GM21786 (cell line): ENCODE data around the gene AXIN1.

Experiments used
- ATAC-seq: cut with Tn5 transposase; IDR thresholded peaks from one replicate; pipeline ENCODE4 v1.9.1; 2021; ENCODE audit not compliant: unreplicated experiment

Gene AXIN1

GRCh38 chr16:283033-283805 lies 69.3 kb downstream of the AXIN1 start, which contains the start of gene PDIA2:
PDIA2 (plus strand) TSS chr16:283164; CDS start chr16:283170, 6 bp downstream.
- no peak for ATAC-seq

DNA sequence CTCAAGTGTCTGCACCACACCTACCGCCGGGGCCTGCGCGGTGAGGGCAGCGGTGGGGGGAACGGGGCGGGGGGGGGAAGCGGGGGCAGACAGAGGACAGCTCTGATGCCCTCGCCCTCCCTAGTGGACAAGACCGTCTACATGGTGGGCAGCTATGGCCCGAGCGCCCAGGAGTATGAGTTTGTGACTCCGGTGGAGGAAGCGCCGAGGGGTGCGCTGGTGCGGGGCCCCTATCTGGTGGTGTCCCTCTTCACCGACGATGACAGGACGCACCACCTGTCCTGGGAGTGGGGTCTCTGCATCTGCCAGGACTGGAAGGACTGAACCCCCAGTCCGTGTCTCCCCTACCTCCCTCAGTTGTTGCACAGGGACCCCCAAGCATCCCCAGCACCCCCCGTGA lies 70.0 kb downstream of the AXIN1 start:
- no peak for ATAC-seq

GRCh38 chr16:281660-282255 lies 70.8 kb downstream of the AXIN1 start:
- no peak for ATAC-seq

- ATAC-seq = no peak
These were observed 71.4 kb downstream of the AXIN1 start for GRCh38 chr16:280991-281659.

- ATAC-seq = no peak
These were observed 72.0 kb downstream of the AXIN1 start, which contains the start of gene ARHGDIG for GRCh38 chr16:280552-280951. ARHGDIG (plus strand) TSS chr16:280591; CDS start chr16:280681, 90 bp downstream.

DNA sequence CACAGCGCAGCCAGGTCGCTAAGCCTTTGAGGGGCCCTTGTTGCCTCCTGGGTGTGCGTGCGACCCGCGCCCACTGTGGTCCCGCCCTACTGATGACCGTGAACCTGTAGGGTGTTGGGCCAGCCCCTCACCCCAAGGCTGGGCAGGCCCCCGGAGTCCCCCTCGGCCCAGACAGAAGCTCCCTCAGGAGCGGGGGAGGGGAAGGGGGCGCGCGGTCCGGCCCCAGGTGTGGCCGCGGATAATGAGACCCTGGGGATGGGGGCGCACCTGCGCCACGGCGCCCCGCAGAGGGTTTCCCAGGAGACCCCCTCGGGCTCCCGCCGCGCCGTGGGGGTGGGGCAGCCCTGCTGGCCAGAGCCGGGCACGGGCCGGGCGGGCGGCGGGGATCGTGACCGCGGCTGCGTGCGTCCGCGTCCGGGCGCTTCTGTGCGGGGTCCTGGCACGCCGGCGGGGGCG lies 72.5 kb downstream of the AXIN1 start:
- no peak for ATAC-seq

DNA sequence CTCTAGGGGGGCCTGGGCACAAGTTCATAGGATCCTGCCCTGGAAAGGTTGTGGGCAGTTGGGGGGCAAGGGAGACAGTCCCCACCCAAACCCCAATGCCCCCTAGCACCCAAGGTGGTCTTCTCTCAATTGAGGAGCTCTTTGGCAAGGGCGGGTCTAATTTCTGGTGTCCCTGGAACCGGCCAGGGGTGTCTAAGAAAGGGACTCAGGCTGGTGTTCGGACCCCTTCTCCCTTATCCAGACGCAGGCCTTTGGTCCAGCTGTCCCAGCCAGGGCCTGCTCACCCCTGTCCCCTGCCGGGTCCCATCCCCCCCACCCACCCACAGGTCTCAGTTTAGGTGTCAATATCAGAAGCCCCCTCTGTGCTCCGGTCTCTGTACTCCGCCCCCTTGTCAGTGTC lies 73.0 kb downstream of the AXIN1 start:
- no peak for ATAC-seq

DNA sequence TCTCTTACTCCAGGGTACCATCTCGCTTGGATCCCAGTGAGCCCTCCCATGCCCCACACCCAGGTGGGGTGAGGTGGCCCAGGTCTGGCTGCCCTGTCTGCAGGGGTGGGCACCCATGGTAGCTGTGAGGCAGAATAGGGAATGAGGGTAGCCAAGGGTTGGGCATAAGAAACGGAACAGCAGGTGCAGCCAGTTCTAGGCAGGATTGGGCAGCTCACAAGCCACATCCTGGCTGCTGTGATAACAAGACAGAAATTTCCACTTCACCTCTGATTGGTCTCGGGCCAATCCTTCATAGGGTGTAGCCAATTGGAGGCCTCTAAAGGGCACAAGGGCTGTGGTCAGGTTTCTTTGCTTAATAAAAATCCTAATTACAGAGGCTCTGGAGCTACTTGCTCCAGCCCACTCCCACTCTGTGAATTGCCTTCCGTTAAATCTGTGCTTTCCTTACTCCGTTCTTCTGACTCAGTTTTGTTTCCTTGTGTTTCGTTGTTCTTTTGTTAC lies 73.6 kb downstream of the AXIN1 start:
- no peak for ATAC-seq

- no peak for ATAC-seq
These were observed 76.0 kb downstream of the AXIN1 start for GRCh38 chr16:276426-277077.

DNA sequence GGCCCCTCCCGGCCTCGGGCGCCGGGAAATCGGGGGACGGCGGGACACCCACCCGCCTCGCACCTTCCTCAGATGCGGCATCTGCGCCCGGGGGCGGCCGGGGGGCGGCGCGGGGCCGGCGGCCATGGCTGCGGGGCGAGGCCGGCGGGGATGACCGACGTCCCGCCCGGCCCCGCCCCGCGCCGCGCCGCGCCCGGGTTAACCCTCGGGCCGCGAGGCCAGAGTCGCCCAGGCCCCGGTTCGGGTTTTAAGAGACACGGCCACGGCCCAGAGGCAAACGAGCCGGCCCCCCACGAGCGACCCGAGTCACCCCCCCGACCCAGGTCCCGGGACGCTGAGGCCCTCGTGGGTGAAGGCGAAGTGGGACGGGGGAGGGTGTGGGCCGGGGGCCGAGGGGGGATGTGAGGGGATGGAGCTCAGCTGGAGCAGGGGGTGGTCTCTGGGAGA lies 76.7 kb downstream of the AXIN1 start, which contains the start of gene RGS11:
Gene RGS11 (minus strand): TSS at position 159 of the 447 bp plus-strand sequence. CDS start 33 bp downstream, at position 126.
- ATAC-seq = no peak

DNA sequence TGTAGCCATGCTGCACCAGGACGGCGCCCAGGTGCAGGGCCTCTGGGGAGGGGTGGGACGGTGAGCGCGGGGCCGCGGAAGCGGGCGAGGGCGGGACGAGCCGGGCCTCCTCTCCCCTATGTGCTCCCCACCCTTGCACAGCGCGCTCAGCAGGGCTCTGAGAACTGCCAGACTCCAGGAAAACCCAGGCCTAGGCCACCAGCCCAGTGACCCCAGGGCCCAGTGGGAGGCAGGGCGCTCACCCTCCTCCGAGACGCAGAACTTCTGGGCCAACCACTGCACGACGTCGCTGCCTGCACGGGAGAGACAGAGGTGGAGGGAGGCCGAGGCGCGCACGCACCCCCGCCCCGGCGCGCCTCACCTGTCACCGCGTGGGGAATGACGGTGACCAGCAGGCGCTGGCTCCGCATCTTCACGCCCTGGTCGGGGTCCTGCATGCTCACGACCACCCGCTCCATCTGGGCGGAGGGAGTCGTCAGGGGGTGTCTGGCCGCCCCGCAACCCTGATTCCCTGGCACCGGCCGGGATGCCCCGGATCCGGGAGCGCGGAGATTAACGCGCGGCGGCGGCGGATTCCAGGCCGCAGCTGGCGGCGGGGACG lies 77.4 kb downstream of the AXIN1 start:
- no peak for ATAC-seq

- no peak for ATAC-seq
These were observed 78.7 kb downstream of the AXIN1 start for GRCh38 chr16:273547-274421.

DNA sequence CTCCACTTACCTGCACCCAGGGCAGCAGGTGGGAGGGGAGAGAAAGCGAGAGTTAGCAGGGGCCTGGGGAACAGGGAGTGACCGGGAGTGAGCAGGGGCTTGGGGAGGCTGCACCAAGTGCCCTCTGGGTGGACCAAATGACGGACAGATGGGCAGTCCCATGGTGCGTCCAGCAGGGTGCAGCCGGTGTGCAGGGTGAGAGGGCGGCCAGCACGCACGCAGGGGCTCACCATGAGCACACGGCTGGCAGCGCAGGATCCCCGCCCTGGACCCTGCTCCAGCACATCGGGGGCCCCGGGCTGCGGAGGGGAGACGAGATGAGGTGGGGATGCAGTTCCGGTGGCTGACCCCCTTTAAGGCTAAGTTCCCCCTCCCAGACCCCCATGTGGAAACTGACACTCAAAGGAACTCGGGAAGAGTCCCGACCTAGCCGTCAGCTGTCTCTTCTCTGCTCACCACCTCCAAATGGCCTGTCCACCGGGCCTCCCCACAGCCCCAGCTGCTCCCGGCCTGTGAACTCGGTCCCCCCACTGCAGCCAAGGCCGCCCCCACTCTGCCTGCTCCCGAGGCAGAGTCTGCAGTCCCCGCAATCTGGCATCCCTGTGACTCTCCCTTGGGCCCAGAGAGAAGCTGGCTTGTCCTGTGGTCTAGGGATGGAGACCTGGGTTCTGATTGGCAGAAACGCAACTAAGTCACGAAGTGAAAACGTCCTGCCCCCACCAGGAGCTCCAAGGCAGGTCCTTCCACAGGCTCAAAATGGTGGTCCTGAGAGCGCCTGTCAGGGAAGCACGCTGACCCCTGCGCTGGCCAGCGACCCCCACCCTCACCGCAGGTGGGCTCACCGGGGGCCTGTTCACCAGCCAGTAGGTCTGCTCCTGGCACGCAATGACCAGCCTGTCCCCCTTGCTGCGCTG lies 79.6 kb downstream of the AXIN1 start:
- ATAC-seq = no peak

GRCh38 chr16:270381-271255 lies 81.9 kb downstream of the AXIN1 start:
- no peak for ATAC-seq

- no peak for ATAC-seq
These were observed 83.3 kb downstream of the AXIN1 start for GRCh38 chr16:269061-269796.

- ATAC-seq = no peak
These were observed 84.1 kb downstream of the AXIN1 start for GRCh38 chr16:268141-269053.
